Liver (tissue), 3 donors: Measurements from ENCODE around the gene PLEKHB2.

ENCODE experiments used
- ATF3 ChIP-seq: IDR thresholded peaks from 2 replicates; pipeline ENCODE4 v1.6.1; 2016; ENCODE audit warnings: antibody characterized with exemption
- CTCF ChIP-seq: fragments of 150-350 bp; IDR thresholded peaks from 2 replicates; pipeline ENCODE4 v1.5.1; 2017; ENCODE audit warnings: improper control_type of control experiment, low read depth, low read length; ENCODE audit not compliant: missing input control
- GABPA ChIP-seq, 2 donors: IDR thresholded peaks in 1 of 2; conservative IDR thresholded peaks in 1 of 2; 2 replicates each; pipeline ENCODE4 v1.6.1; 2016; ENCODE audit warnings: antibody characterized with exemption in 2 of 2, mild to moderate bottlenecking in 1 of 2, moderate library complexity in 1 of 2
- HNF4G ChIP-seq: IDR thresholded peaks from 2 replicates; pipeline ENCODE4 v1.6.1; 2016; ENCODE audit warnings: antibody characterized with exemption
- JUND ChIP-seq, 2 donors: IDR thresholded peaks; 2 replicates each; pipeline ENCODE4 v1.6.1; 2016; ENCODE audit warnings: antibody characterized with exemption in 2 of 2
- MAX ChIP-seq: IDR thresholded peaks from 2 replicates; pipeline ENCODE4 v1.6.1; 2016; ENCODE audit warnings: antibody characterized with exemption
- NR2F2 ChIP-seq: IDR thresholded peaks from 2 replicates; pipeline ENCODE4 v1.6.1; 2016; ENCODE audit warnings: antibody characterized with exemption
- RAD21 ChIP-seq, 2 donors: IDR thresholded peaks; 2 replicates each; pipeline ENCODE4 v1.6.1; 2016; ENCODE audit warnings: antibody characterized with exemption in 2 of 2, mild to moderate bottlenecking in 2 of 2
- SP1 ChIP-seq: IDR thresholded peaks from 2 replicates; pipeline ENCODE4 v1.6.1; 2018; ENCODE audit warnings: antibody characterized with exemption, mild to moderate bottlenecking
- TAF1 ChIP-seq: conservative IDR thresholded peaks from 2 replicates; pipeline ENCODE4 v1.6.1; 2016; ENCODE audit warnings: antibody characterized with exemption, mild to moderate bottlenecking
- YY1 ChIP-seq: IDR thresholded peaks from 2 replicates; pipeline ENCODE4 v1.6.1; 2016; ENCODE audit warnings: antibody characterized with exemption, mild to moderate bottlenecking
- ZBTB33 ChIP-seq: IDR thresholded peaks from 2 replicates; pipeline ENCODE4 v1.6.1; 2016; ENCODE audit warnings: antibody characterized with exemption
- TF ChIP-seq, protein P1 (sequence below): IDR thresholded peaks from 2 replicates; pipeline ENCODE4 v1.6.1; 2016; ENCODE audit warnings: antibody characterized with exemption, mild to moderate bottlenecking
- donor health status: healthy.
- donor health status: healthy.

DNA sequence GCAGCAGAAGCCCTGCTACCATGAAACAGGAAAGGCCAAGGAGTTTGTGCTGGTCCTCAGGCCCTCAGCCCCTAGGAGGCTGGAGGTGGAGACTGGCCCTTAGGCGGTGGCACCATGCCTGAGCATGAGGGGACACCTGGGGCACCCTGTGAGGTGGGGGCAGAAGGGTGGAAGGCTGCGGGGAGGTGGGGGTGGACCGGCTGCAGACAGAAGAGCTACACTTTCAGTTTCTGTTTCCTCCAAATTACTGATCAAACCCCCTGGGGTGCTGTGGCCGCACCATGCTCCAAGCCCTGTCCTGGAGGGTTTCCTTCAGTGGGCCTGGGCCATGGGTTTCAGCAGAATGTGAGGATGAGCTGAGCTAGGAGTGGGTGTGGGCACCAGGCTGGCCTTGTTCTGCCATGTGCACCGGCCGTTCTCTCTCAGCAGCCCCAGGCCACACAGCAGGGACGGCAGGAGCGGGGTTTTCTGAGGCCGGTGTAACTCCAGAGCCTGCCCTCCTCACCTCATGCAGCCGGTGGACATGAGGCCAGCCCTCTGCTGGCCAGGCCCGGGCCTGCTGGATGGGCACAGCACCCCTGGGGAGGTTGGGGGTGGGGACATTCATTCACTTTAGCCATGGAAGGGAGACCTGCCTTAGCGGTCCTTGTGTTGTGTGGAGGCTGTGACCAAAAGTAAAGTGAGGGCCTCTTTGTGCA is 51.5 kb downstream of the PLEKHB2 start:
- TF ChIP-seq CTCF, result no peak
- no peak for TF ChIP-seq RAD21 (IDR thresholded peaks at IDR 0.05)
- TF ChIP-seq ATF3, result no peak
- no peak for TF ChIP-seq SP1
- TF ChIP-seq GABPA (IDR thresholded peaks at IDR 0.05 in 1 of 2, conservative IDR thresholded peaks at IDR 0.05 in 1 of 2), result no peak
- no peak for TF ChIP-seq ZBTB33
- no peak for TF ChIP-seq HNF4G
- TF ChIP-seq, protein P1, sequence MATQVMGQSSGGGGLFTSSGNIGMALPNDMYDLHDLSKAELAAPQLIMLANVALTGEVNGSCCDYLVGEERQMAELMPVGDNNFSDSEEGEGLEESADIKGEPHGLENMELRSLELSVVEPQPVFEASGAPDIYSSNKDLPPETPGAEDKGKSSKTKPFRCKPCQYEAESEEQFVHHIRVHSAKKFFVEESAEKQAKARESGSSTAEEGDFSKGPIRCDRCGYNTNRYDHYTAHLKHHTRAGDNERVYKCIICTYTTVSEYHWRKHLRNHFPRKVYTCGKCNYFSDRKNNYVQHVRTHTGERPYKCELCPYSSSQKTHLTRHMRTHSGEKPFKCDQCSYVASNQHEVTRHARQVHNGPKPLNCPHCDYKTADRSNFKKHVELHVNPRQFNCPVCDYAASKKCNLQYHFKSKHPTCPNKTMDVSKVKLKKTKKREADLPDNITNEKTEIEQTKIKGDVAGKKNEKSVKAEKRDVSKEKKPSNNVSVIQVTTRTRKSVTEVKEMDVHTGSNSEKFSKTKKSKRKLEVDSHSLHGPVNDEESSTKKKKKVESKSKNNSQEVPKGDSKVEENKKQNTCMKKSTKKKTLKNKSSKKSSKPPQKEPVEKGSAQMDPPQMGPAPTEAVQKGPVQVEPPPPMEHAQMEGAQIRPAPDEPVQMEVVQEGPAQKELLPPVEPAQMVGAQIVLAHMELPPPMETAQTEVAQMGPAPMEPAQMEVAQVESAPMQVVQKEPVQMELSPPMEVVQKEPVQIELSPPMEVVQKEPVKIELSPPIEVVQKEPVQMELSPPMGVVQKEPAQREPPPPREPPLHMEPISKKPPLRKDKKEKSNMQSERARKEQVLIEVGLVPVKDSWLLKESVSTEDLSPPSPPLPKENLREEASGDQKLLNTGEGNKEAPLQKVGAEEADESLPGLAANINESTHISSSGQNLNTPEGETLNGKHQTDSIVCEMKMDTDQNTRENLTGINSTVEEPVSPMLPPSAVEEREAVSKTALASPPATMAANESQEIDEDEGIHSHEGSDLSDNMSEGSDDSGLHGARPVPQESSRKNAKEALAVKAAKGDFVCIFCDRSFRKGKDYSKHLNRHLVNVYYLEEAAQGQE, result no peak
- TF ChIP-seq MAX, result no peak
- TF ChIP-seq YY1, result no peak
- TF ChIP-seq JUND (IDR thresholded peaks at IDR 0.05), result no peak
- no peak for TF ChIP-seq NR2F2
- no peak for TF ChIP-seq TAF1
